Lower leg skin (tissue), 3 donors: ENCODE measurements around the gene PDCD11.

ENCODE experiments used
- POLR2A ChIP-seq, 2 donors: fragments of 450-650 bp; IDR thresholded peaks; one replicate each; pipeline ENCODE4 v1.6.1; 2016 to 2017; ENCODE audit warnings: antibody characterized with exemption in 2 of 2, mild to moderate bottlenecking in 1 of 2, moderate library complexity in 1 of 2
- TF ChIP-seq, protein P1 (sequence below), 3 donors: fragments of 450-650 bp; IDR thresholded peaks; one replicate each; pipeline ENCODE4 v1.5.1; 2016; ENCODE audit warnings: antibody characterized with exemption in 3 of 3, mild to moderate bottlenecking in 3 of 3, moderate library complexity in 2 of 3

DNA sequence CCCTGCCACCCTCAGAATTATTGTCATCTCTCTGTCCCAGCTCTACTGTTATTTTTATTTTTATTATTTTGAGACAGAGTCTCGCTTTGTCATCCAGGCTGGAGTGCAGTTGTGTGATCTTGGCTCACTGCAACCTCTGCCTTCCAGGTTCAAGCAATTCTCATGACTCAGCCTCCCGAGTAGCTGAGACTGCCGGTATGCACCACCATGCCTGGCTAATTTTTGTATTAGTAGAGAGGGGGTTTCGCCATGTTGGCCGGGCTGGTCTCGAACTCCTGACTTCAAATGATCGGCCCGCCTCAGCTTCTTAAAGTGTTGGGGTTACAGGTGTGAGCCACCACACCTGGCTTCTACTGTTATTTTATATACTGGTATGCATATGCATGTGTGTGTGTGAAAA, 44.8 kb downstream of the PDCD11 start:
- TF ChIP-seq, protein P1, sequence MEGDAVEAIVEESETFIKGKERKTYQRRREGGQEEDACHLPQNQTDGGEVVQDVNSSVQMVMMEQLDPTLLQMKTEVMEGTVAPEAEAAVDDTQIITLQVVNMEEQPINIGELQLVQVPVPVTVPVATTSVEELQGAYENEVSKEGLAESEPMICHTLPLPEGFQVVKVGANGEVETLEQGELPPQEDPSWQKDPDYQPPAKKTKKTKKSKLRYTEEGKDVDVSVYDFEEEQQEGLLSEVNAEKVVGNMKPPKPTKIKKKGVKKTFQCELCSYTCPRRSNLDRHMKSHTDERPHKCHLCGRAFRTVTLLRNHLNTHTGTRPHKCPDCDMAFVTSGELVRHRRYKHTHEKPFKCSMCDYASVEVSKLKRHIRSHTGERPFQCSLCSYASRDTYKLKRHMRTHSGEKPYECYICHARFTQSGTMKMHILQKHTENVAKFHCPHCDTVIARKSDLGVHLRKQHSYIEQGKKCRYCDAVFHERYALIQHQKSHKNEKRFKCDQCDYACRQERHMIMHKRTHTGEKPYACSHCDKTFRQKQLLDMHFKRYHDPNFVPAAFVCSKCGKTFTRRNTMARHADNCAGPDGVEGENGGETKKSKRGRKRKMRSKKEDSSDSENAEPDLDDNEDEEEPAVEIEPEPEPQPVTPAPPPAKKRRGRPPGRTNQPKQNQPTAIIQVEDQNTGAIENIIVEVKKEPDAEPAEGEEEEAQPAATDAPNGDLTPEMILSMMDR (IDR thresholded peaks at IDR 0.05) = no peak
- TF ChIP-seq POLR2A (IDR thresholded peaks at IDR 0.05) = no peak
